GM12878 (cell line): Measurements from ENCODE around the gene CIB2. TPM values are rescaled to one million over a fixed set of nuclear protein-coding genes. Genes with fewer than 3 reads are reported as not detected.
A peak's percentile ranks its signal among the peaks of the same experiment; 100 is the strongest.

Experiments
- BCL11A ChIP-seq: IDR thresholded peaks from 2 replicates; pipeline ENCODE4 v1.6.1; 2011; ENCODE audit warnings: low read depth, low read length
- BMI1 ChIP-seq: fragments of 450-650 bp; IDR thresholded peaks from 2 replicates; pipeline ENCODE4 v1.6.1; 2016; ENCODE audit warnings: mild to moderate bottlenecking, moderate library complexity, borderline replicate concordance
- CHD4 ChIP-seq: fragments of 200-600 bp; sonication (generic); IDR thresholded peaks from 2 replicates; pipeline ENCODE4 v1.6.1; 2016; ENCODE audit warnings: mild to moderate bottlenecking
- CREM ChIP-seq: IDR thresholded peaks from 2 replicates; pipeline ENCODE4 v1.6.1; 2014; ENCODE audit warnings: antibody characterized with exemption, low read depth
- ESRRA ChIP-seq: IDR thresholded peaks from 2 replicates; pipeline ENCODE4 v1.6.1; 2012; ENCODE audit warnings: mild to moderate bottlenecking, low read length, improper control_type of control experiment
- HDAC6 ChIP-seq: fragments of 200-600 bp; sonication (generic); IDR thresholded peaks from one replicate; pipeline ENCODE4 v1.8.0; 2017; ENCODE audit warnings: antibody characterized with exemption; ENCODE audit not compliant: unreplicated experiment
- KLF5 ChIP-seq: fragments of 450-650 bp; IDR thresholded peaks from 2 replicates; pipeline ENCODE4 v1.6.1; 2014; ENCODE audit warnings: mild to moderate bottlenecking; ENCODE audit not compliant: partially characterized antibody
- SIX5 ChIP-seq: IDR thresholded peaks from 2 replicates; pipeline ENCODE4 v1.6.1; 2011; ENCODE audit warnings: mild to moderate bottlenecking, low read depth, low read length, moderate library complexity; ENCODE audit not compliant: severe bottlenecking
- SREBF1 ChIP-seq: IDR thresholded peaks from 2 replicates; pipeline ENCODE4 v1.6.1; 2012; ENCODE audit warnings: mild to moderate bottlenecking, low read length
- SREBF2 ChIP-seq: IDR thresholded peaks from 2 replicates; pipeline ENCODE4 v1.6.1; 2012; ENCODE audit warnings: mild to moderate bottlenecking, low read length
- TAF1 ChIP-seq: IDR thresholded peaks from 2 replicates; pipeline ENCODE4 v1.6.1; 2011; ENCODE audit warnings: mild to moderate bottlenecking, low read depth, low read length, borderline replicate concordance
- YBX1 ChIP-seq: fragments of 450-650 bp; IDR thresholded peaks from 2 replicates; pipeline ENCODE4 v1.6.1; 2016; ENCODE audit warnings: antibody characterized with exemption
- polyA plus RNA-seq, 11 experiments: library from polyadenylated mRNA; depleted of rRNA in 4 of 11; unstranded in 6 of 11; stranded (reverse) in 5 of 11; fragments of >200 nt; fragmentation: Nextera tagmentation in 4 of 11; fragmentation: Illumina TruSeq in 1 of 11; extraction: Ambion mirVana in 4 of 11; extraction: Trizol in 1 of 11; gene quantifications; 1 replicate in 1 of 11; 2 replicates in 10 of 11; pipeline versions ENCODE4 v1.2.1 to v1.2.3, GENCODE V29; 2011 to 2016; ENCODE audit warnings: inconsistent platforms in 2 of 11, missing spikeins in 2 of 11, low read depth in 1 of 11
- total RNA-seq, 4 experiments: library from RNA; depleted of rRNA in 3 of 4; stranded (reverse); fragments of >200 nt in 3 of 4; fragmentation: Illumina TruSeq in 1 of 4; extraction: Trizol in 1 of 4; gene quantifications; 2 replicates each; pipeline versions ENCODE4 v1.2.1 to v1.2.3, GENCODE V29; 2013 to 2021
- TF ChIP-seq, protein P1 (sequence below): IDR thresholded peaks from 2 replicates; pipeline ENCODE4 v1.6.1; 2012; ENCODE audit warnings: low read depth, low read length, improper control_type of control experiment
- TF ChIP-seq, protein P2 (sequence below): fragments of 450-650 bp; formaldehyde crosslinking; IDR thresholded peaks from 2 replicates; pipeline ENCODE4 v1.5.0; 2022; ENCODE audit warnings: mild to moderate bottlenecking, missing genetic modification characterization
- TF ChIP-seq, protein P3 (sequence below): fragments of 450-650 bp; IDR thresholded peaks from 2 replicates; pipeline ENCODE4 v1.6.1; 2017; ENCODE audit warnings: mild to moderate bottlenecking, moderate library complexity
- TF ChIP-seq, protein P4 (sequence below): IDR thresholded peaks from 2 replicates; pipeline ENCODE4 v1.6.1; 2012; ENCODE audit warnings: mild to moderate bottlenecking, low read depth, low read length
- TF ChIP-seq, protein P5 (sequence below): IDR thresholded peaks from 2 replicates; pipeline ENCODE4 v1.6.1; 2011; ENCODE audit warnings: low read depth, mild to moderate bottlenecking, low read length, moderate library complexity, borderline replicate concordance; ENCODE audit errors: extremely low read depth

CIB2 gene
- total and polyA plus RNA-seq, 10 of the 15 experiments (the other 5 are each of a cell fraction or from before 2014, with no cell fraction given) = 0.56 to 12.1 (median 7.1) TPM

DNA sequence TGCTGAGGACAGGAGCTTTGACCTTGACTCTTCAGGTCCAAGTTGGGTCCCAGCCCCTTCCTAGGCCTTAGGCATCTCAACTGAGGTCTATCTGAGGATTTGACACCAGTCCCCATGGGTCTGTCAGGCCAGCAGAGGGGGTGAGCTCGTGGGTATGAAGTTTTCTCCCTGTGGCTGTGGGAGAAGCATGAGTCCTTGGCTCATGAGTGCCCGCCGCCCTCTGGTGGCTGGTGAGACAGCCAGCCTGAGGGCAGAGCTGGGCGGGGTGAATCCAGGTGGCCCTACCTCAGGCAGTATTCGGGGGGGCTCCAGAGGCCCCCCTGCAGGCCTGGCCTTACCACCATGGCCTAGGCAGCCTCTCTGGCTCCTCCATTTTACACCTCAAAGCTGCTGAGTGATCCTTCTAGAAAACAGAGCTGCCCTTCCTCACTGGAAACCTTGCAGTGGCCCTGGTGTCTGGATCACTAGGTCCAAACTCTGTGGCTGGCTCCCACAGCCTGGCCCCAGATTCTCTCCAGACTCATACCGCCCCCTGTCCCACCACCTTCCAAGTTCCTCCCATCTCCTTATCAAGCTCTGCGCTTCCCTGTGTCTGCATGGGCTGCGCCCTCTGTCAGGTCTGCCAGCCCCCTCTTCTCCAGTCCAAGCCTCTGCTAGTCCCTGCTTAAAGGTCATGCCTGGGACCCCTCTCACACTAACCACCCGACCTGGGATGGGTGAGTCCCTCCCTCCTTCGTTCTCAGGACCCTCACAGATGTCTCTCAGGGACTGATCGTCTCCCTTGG lies 22.8 kb downstream of the CIB2 start (continued):
- TF ChIP-seq, protein P1, sequence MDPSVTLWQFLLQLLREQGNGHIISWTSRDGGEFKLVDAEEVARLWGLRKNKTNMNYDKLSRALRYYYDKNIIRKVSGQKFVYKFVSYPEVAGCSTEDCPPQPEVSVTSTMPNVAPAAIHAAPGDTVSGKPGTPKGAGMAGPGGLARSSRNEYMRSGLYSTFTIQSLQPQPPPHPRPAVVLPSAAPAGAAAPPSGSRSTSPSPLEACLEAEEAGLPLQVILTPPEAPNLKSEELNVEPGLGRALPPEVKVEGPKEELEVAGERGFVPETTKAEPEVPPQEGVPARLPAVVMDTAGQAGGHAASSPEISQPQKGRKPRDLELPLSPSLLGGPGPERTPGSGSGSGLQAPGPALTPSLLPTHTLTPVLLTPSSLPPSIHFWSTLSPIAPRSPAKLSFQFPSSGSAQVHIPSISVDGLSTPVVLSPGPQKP = no peak
- TF ChIP-seq, protein P2, sequence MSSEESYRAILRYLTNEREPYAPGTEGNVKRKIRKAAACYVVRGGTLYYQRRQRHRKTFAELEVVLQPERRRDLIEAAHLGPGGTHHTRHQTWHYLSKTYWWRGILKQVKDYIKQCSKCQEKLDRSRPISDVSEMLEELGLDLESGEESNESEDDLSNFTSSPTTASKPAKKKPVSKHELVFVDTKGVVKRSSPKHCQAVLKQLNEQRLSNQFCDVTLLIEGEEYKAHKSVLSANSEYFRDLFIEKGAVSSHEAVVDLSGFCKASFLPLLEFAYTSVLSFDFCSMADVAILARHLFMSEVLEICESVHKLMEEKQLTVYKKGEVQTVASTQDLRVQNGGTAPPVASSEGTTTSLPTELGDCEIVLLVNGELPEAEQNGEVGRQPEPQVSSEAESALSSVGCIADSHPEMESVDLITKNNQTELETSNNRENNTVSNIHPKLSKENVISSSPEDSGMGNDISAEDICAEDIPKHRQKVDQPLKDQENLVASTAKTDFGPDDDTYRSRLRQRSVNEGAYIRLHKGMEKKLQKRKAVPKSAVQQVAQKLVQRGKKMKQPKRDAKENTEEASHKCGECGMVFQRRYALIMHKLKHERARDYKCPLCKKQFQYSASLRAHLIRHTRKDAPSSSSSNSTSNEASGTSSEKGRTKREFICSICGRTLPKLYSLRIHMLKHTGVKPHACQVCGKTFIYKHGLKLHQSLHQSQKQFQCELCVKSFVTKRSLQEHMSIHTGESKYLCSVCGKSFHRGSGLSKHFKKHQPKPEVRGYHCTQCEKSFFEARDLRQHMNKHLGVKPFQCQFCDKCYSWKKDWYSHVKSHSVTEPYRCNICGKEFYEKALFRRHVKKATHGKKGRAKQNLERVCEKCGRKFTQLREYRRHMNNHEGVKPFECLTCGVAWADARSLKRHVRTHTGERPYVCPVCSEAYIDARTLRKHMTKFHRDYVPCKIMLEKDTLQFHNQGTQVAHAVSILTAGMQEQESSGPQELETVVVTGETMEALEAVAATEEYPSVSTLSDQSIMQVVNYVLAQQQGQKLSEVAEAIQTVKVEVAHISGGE (CRISPR knock-in tag) = no peak
- TF ChIP-seq BCL11A (no peak), SREBF1 (no peak), ESRRA (no peak; the same call in 1 of the 2 replicates), CREM (no peak), CHD4 (no peak), TAF1 (no peak), BMI1 (no peak), SREBF2 (no peak), KLF5 (no peak), SIX5 (no peak), HDAC6 (no peak), YBX1 (no peak)
- TF ChIP-seq, protein P3, sequence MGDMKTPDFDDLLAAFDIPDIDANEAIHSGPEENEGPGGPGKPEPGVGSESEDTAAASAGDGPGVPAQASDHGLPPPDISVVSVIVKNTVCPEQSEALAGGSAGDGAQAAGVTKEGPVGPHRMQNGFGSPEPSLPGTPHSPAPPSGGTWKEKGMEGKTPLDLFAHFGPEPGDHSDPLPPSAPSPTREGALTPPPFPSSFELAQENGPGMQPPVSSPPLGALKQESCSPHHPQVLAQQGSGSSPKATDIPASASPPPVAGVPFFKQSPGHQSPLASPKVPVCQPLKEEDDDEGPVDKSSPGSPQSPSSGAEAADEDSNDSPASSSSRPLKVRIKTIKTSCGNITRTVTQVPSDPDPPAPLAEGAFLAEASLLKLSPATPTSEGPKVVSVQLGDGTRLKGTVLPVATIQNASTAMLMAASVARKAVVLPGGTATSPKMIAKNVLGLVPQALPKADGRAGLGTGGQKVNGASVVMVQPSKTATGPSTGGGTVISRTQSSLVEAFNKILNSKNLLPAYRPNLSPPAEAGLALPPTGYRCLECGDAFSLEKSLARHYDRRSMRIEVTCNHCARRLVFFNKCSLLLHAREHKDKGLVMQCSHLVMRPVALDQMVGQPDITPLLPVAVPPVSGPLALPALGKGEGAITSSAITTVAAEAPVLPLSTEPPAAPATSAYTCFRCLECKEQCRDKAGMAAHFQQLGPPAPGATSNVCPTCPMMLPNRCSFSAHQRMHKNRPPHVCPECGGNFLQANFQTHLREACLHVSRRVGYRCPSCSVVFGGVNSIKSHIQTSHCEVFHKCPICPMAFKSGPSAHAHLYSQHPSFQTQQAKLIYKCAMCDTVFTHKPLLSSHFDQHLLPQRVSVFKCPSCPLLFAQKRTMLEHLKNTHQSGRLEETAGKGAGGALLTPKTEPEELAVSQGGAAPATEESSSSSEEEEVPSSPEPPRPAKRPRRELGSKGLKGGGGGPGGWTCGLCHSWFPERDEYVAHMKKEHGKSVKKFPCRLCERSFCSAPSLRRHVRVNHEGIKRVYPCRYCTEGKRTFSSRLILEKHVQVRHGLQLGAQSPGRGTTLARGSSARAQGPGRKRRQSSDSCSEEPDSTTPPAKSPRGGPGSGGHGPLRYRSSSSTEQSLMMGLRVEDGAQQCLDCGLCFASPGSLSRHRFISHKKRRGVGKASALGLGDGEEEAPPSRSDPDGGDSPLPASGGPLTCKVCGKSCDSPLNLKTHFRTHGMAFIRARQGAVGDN = 0 out of 2 replicates have a peak, but pooled peaks have one; percentile 35
- TF ChIP-seq, protein P4, sequence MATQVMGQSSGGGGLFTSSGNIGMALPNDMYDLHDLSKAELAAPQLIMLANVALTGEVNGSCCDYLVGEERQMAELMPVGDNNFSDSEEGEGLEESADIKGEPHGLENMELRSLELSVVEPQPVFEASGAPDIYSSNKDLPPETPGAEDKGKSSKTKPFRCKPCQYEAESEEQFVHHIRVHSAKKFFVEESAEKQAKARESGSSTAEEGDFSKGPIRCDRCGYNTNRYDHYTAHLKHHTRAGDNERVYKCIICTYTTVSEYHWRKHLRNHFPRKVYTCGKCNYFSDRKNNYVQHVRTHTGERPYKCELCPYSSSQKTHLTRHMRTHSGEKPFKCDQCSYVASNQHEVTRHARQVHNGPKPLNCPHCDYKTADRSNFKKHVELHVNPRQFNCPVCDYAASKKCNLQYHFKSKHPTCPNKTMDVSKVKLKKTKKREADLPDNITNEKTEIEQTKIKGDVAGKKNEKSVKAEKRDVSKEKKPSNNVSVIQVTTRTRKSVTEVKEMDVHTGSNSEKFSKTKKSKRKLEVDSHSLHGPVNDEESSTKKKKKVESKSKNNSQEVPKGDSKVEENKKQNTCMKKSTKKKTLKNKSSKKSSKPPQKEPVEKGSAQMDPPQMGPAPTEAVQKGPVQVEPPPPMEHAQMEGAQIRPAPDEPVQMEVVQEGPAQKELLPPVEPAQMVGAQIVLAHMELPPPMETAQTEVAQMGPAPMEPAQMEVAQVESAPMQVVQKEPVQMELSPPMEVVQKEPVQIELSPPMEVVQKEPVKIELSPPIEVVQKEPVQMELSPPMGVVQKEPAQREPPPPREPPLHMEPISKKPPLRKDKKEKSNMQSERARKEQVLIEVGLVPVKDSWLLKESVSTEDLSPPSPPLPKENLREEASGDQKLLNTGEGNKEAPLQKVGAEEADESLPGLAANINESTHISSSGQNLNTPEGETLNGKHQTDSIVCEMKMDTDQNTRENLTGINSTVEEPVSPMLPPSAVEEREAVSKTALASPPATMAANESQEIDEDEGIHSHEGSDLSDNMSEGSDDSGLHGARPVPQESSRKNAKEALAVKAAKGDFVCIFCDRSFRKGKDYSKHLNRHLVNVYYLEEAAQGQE = no peak
- TF ChIP-seq, protein P5, sequence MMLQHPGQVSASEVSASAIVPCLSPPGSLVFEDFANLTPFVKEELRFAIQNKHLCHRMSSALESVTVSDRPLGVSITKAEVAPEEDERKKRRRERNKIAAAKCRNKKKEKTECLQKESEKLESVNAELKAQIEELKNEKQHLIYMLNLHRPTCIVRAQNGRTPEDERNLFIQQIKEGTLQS = no peak
